Stimulated activated CD8-positive, alpha-beta memory T cell treated with anti-CD3 and anti-CD28 coated beads, Interleukin-7, amount 100 ng/mL, for 48 hours (primary cell): ENCODE data around the gene MAML2.

Experiments used
- DNase-seq, 2 donors: peaks; one replicate each; pipeline ENCODE4 v3.0.0-alpha.2; 2020; ENCODE audit warnings: low read depth in 1 of 2; ENCODE audit errors: extremely low read depth in 1 of 2

MAML2 gene

DNA sequence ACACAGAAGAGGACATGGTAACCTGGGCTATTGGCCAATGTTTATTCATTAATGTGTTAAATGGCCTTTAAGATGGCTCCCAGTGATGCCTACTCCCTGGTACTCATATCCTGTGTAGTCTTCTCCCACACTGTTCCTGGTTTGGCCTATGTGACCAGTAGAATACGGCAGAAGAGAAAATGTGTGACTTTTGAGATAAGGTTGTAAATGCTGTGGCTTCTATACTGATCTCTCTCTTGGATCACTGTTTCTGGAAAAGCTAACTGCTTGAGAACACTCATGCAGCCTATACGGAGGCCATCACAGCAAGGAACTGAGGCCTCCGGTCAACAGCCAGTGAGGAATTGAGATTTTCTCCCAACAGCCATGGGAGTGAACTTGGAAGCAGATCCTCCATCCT, 24.1 kb downstream of the MAML2 start:
- no peak for DNase-seq

DNA sequence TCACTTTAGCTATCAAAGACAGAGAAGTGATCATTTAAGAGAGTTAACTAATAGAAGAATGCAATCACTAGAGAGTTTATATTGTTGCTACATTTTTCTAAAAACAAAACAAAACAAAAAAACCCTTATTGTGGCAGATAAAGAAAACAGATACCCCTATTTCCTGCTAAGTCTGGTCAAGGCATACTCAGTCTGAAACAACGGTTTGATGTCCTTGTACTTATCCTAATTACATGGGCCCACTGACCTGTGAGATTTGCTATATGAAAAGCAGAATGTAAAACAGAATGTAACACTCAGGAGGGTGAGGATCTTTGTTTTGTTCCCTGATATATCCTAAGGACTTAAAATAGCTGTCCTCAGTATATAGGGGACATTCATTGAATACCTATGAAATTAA, 24.6 kb downstream of the MAML2 start:
- DNase-seq = no peak

DNA sequence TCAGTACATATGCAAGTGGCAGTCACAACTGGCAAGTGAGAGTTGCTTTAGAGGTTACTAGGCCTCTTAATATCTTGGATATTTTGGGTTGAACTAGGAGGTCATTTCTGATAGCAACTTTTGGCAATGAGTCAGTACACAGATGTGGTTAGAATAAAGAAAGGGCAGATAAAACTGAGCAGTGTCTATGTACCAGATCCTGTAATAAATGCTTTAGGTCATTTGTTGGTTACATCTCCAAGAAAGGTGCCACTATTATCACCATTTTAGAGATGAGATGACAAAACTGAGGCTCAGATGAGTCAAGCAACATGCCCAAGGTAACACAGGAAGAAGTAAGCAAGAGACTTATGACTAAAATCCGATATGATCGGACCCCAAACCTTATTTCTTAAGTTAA, 25.0 kb downstream of the MAML2 start:
- DNase-seq = no peak

DNA sequence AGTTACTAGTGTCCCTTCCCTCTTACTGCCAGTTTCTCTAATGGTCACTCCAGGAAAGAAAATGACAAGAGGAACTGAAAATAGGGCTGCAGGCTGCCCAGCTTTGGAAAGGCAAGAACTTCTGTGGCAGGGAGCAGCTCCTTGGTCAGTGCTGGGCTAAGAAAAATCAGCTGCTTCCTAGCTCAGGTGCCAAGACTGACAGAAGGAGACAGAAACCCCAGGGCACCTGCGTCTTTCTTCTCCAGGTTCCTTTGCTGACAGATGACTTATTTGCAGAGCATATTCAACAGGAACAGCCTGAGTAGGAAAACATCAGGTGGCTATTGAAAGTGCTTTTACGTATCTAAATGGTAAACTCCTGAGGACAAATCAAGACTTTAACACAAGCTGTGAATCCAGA, 25.4 kb downstream of the MAML2 start:
- DNase-seq = no peak

DNA sequence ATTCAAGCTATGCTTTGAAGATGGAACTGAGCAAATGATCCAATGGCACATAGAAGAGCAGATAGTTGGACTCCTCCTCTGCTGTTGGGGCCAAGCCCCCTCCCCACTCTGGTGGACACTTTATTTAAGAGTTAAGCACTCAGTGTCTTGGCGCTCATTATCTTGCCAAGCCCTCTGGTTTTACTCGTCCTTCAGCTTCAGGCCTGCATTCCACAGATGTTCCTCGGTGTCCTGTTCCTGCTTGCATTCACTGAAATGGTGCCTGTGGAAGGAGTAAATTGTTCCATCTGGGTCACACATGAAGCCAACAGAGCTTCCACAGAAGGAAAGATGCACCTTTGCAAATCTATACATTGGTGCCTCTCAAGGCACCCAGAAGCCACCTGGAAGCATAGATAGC, 26.1 kb downstream of the MAML2 start:
- no peak for DNase-seq

DNA sequence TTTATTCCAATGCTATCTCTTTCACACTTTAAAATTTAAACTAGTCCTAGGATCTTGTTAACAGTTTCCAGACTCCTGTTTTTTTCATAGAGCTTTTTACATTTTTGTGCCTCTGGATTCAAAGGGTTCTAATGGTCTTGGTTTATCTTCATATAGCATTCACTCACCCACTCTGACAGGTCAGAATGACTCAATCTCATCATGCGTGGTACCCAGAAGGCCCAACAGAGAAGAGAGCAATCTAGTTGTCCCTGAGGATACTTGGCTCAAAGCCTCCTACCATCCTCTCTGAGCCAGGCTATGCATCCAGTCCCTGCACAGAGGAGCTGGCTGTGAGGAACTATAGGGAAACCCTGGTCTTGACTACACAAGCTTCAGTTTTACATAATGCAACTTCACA, 27.5 kb downstream of the MAML2 start:
- DNase-seq = no peak

DNA sequence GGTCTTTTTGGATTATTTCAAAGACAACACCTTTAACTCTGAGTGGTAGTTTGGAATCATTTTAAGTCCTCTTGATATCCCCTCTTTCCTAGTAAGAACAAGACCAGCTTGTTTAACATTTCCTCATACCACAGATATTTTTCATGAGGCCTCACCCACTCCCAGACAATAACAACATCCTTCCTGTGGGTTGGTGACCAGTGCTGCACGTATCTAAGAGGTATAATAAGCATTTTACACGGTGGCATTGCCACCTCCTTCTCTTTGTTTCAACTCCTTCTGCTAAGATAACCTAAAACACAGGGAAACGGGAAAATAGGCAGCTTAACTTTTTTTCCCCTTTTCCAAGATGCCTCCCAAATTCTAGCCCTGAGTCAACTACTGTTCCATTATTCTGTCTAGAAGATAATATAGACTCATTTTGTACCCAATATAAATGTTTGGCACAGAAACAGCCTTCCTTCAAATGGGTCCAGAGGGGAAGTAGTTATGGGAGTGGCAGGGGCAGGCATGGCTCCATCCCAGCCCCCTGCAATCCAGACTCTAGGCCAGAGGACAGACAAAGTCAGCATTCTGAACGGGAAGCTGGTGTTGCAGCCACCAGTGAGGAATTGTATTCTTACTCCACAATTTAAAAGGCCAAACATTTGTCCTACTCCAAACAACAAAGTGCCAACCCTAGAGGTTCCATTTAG, 28.5 kb downstream of the MAML2 start:
- DNase-seq = no peak

DNA sequence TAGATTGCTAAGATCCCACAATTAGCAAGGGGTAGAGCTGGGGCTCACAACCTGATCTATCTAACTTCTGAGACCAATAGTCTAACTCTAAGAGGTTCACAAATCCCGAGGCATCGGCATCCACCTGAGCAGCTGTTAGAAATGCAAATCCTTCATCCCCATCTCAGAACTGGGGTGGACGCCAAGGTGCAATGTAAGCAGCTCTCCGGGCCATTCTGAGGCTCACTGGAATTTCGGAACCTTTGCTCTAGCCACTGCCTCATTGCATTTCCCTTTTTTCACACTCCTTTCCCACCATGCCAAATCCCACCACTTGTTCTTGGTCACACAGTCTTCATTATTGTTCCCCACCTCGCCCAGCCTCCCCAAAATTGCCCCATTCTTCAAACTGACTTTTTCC, 29.8 kb downstream of the MAML2 start:
- DNase-seq = no peak

DNA sequence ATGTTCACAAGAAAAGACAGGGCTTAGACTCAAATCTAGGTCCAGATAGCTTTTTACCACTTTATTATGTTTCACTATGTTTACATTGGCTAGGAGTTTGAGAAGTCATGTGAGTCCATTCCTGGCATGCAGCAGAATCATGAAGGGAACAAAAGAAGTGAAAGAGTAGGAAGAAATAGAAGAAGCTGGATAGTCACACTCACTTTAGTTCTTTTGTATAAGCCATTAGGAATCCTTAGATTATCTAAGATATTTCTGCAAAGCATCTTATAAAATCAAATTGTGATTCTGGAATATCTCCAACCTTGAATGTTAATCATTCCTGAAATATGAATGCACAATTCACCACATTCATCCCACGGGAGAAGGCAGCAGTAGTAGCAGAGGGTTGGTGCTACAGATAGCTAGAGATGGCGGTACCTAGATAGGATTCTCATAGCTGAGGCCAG, 31.9 kb downstream of the MAML2 start:
- no peak for DNase-seq

DNA sequence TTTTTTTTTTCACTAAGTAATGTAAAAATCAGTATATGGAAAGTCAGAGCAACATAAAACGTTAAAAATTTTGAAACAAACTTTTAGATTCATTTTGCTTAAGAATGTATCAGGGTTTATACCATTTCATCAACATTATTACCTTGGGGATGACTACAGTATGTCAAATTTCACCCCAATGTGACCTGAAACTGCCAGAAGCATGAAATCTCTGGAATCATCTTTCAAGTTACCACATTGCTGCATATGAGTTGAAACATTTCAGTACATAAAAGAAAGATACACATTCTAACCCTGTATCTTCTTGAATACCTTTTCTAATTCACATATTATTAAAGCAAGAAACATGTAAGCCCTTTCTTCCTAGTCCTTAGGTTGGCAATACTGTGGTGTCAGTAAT, 32.8 kb downstream of the MAML2 start:
- no peak for DNase-seq

DNA sequence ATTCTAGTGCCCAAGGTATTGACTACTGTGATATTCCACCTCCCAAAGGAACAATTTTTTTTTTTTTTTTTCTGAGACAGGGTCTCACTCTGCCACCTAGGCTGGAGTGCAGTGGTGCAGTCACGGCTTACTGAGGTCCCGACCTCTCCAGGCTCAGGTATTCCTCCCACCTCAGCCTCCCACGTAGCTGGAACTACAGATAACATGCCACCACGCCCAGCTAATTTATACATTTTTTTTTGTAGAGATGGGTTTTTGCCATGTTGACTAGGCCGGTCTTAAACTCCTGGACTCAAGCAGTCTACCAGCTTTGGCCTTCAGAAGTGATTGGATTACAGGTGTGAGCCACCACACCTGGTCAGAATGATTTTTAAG, 33.4 kb downstream of the MAML2 start:
- no peak for DNase-seq

DNA sequence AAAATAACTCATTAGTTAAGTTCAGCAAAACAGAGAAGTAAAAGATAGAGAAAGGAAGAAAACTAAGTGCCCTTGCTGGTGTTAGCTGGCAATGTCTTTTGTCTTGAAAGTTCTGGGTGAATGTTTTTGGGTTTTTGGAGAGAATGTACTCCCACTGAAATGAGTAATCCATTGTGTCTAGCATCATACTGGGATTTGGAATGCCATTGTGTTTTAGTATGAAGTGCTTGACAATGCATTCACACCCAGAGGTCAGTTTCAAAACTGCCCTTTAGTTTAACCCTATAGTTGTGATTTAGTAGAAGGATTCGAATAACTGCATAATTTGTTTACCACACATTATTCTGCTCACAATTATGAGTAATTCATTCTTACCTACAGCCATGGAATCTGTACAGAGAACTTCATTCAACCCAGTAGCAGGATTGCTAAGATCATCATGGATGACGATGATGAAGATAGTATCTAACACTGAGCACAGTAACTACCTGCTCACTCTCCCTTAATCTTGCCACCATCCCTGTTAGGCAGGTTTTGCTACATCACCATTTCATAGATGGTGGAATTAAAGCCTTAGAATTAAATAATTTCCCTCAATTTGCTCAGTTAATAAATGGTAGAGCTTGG, 33.9 kb downstream of the MAML2 start:
- no peak for DNase-seq

DNA sequence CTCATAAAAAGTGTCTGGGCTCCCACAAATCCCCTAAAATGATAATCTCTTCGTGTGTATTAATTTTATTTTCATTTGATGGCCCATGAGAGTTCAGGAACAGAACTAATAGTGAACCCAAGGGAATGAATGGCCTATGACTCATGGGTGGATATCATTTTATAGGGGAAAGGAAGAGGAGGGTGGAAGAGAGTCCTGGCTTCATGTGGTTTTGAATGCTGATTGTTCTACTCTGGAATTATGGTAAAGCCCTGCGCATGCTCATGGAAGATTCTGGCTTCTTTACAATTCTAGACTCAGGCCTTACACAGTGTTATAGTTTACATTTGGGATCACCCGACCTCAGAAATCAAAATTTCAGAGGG, 35.2 kb downstream of the MAML2 start:
- no peak for DNase-seq

DNA sequence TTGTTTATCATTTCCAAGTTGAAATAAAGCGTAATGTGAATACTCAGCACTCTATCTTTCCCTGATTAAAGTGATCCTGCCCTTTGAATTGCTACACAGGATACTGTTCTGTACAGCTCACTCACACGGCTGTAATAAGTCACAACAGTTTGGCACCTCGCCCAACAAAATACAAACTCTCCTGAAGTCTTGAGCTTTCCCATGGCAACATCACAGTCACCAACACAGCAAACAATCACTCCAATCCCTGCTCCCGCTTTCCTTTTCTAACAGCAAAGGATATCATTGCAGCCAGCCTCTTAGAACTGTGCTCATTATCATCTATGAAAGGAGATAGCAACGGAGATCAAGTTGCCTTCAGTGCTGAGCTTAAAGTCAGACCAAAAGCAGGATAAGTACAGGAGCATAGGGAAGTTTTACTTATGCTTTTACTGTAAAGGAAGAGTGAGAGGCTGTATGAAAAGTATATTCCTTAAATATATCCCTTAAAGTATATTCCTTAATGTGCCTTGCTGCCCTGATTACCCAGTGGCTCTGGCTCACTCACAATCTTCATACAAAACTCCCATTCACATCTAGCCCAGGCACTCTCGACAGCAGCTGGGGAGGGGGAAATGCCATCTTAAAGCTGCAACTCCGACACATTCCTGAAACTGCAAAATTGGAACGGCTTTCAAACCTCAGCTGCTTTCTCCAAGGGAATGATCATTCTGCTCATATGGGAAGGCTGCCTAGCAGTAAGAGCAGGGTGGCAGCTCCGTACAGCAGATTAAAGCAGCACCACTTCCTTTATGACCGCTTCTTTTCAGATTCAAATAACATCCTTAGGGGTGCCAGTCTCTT, 35.8 kb downstream of the MAML2 start:
- no peak for DNase-seq

DNA sequence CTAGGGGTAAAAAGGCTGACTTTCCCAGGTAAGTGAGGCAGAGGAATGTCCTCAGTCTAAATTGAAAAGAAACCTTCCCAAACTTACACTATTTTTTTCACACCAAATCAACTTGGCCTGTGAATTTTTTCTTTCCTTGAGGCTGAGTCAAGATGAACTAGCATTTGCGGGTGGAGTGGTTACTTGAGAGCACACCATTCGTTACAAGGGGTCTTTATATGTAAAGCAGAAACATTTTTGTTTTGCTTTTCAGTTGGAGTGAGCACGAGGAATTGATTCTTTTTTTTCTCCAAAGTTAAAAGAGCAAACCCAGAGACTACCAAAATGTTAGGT, 36.4 kb downstream of the MAML2 start:
- DNase-seq = no peak

DNA sequence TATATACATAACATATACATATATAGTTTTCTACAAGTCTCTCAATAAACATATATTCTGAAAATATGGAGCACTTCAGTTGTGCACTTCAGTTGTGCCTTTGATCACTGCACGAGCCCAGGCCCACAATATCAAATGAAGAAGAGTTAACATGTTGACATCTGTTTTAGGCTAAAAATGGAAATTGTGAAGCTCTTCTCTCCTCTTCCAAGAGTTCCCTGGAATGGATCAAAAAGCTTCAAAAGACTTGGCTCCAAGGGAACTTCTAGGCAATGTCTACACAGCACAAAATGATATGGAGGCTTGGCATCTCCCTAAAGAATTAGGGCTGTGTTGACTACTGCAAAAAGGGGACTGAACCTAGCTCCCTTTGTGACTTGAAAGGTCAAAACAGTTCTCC, 36.9 kb downstream of the MAML2 start:
- DNase-seq = no peak

DNA sequence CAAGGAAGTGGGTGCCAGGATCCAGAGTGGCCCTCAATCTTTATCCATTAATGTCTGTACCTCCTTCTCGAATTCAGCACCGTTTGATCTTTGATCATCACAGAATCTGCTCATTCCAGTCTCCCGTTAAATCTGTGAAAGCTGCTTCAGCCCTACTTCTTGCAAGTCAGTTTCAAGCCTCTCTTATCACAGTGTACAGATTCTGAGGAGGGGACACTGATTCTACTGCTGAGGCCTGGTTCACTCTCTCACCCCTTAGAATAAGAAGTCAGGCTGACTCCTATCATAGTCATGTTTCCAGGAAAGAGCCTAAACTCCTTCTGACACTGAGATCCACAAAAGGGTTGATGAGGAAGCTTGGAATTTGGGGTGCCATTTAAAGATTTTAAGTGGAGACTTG, 39.0 kb downstream of the MAML2 start:
- no peak for DNase-seq

DNA sequence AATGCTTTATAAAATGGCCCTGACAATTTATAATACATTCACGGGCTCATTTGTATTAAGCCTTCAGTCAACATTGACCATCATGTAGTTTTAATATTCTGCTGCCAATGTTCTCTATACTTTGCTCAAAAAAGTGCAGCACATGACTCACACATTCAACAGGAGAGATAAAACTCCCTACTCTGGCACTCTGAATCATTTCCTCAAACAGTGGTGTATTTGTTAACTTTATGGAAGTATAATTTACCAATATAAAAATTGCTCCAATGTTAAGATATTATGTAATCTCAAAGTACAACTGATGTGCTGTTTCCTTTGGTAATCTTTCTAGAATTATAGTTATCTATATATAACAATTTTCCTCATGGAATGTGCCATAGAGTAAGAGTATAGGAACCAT, 39.9 kb downstream of the MAML2 start:
- DNase-seq = no peak

DNA sequence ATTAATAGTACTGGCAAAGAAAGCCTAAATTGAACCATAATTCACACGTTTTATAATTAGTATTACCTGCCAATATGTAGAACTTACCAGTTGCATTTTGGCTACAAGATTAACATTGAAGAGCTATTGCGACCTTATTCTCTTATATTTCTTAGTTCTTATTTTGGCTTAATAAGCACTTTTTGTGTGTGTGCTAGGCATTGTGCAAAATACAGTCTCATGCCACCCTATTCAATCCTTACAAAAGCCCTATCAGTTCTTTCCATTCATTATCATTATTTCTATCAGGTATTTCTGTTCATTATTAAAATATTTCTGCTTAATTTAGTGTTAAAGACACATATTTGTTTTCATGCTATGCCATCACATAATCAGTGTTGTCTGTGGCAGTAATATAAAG, 41.2 kb downstream of the MAML2 start:
- no peak for DNase-seq

DNA sequence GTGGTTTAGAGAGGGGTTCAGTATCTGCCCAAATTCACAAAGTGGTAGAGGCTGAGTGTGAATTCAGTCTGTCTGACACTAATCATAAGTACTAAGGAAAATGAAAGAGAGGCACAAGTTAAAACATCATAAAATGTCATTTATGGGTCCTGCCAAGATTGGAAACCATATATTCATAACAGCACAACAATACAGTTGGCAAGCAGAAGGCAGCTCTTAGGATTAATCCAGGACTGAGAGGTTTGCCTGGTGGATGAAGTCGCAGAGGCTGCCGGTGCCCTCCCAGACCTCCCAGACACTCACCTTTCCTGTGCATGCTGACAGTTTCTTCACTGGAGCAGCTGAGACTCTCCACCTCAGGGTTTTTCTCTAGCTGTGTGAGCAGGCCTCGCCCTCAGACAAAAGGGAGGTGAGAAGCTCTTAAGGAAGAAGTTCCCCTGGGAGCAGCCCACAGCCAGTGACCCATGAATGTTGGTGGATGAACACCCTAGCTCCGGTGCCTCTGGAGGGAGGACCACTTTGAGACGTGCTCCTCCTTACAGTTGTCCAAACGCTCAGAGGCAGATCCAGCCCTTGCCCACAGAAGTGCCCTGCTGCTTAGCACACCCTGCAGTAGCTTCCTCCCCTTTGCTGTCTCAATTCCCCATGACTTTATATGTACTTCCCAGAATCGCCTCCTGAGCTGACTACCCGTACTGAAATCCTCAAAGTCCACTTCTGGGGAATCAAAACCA, 43.7 kb downstream of the MAML2 start:
- DNase-seq = no peak

DNA sequence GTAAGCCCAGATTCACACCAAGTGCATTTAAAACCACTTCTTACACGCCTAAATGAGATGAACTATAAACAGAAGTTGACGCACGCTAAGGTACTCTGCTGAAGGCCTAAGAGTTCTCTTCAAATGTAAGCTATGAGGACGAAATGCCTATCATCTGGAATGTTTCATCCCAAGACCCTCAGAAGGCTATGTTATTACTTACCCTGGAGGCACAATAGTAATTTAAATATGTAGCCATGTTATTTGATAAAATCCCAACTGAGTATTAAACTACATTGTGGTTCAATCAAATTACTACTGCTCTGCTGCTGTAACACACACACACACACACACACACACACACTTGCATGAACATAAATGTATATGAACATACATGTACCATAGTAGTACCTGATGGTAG, 47.6 kb downstream of the MAML2 start:
- no peak for DNase-seq

DNA sequence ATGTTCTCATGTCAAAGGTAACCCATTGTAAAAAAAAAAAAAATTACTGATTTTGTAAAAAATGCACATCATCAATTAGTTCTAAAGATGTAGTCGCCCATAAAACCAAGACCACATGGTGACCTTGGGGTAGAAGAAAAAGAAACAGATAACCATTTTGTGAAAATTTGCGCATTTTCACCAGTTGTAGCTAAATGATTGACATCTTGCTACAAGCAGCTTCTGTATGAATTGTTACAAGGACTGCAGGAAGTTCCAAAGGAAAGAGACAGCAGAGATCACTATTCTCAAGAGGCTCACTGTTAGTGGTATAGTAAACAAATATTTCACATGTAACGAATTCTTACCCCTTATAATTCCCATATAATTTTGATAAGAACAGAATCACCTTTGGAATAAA, 48.7 kb downstream of the MAML2 start:
- no peak for DNase-seq
